T-helper 9 cell (primary cell): ENCODE results near the gene FCHO2.

Experiments used
- DNase-seq: peaks from one replicate; pipeline ENCODE4 v3.0.0-alpha.2; 2020

Gene FCHO2

DNA sequence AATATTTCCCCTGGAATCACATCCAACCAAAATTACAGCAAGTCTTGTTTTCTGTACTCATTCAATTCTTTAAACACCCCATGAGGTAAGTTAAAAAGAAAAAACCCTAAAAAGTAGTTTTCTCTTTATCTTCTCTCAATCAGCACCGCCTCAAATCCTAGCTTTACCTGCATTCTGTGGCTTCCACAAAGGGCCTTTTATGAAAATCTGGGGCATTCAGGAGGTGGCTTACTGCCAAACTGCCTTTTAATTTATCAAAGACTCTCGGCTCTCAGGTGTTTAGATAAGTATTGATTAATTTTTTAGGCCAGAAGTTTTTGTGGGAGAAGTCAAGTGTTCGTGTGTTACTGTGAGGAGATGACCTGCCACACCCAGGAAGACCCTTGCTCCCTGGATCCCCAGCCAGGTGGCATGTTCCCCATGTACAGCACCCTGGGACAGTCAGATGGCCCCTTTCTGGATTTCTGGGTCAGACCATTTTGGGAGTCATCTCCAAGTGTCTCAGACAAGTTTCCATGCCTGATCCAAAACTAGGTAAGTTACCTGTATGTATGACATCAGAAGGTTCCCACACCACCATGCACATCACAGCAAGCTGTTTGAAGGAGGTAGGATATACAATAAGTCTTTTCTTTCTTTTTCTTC is 158.3 kb downstream of the FCHO2 start:
- DNase-seq = no peak

- no peak for DNase-seq
These were observed 159.7 kb downstream of the FCHO2 start for GRCh38 chr5:73115399-73116051.

GRCh38 chr5:73116506-73116905 is 160.7 kb downstream of the FCHO2 start:
- DNase-seq = no peak

- DNase-seq = no peak
These were observed 161.4 kb downstream of the FCHO2 start for GRCh38 chr5:73117088-73117740.

GRCh38 chr5:73118391-73118973 is 162.6 kb downstream of the FCHO2 start:
- DNase-seq = no peak

- no peak for DNase-seq
These were observed 163.8 kb downstream of the FCHO2 start for GRCh38 chr5:73119451-73120157.

- no peak for DNase-seq
These were observed 164.6 kb downstream of the FCHO2 start, which contains the start of gene TMEM171 for GRCh38 chr5:73120222-73121118. TSS of gene TMEM171 (plus strand) at chr5:73120575. CDS start at chr5:73123374, 2,799 bp downstream.

- no peak for DNase-seq
These were observed 165.2 kb downstream of the FCHO2 start for GRCh38 chr5:73121119-73121463.

DNA sequence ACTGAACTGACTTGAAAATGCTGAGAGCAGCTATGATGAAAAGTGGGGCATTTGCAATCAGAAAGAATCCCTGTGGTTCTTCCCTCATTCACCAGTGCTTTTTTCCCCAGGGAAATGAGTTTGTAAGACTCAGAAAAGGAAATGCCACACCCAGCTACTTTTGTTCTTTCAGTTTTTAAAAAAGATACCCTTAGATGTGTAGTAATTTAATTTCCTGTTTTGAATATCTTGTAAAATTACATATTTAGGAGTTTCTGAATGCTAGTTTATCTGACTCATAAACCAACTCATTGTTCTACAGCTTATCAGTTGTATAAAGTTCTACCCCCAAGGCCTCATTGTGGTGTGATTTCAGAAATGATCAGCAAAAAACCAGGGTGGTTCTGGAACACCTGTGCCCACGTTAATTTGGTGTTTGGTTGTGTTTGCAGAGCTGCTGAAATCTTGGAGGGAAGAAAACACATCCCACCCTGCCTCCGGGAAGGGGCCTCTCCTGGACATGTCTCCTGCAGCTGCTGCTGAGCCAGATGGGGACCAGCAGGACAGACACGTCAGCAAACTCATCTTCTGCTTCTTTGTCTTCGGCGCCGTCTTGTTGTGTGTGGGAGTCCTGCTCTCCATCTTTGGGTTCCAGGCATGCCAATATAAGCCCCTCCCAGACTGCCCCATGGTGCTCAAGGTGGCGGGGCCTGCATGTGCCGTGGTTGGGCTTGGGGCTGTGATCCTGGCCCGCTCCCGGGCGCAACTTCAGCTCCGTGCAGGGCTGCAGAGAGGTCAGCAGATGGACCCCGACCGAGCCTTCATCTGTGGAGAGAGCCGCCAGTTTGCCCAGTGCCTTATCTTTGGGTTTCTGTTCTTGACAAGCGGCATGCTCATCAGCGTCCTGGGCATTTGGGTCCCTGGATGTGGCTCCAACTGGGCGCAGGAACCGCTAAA is 167.3 kb downstream of the FCHO2 start:
- no peak for DNase-seq

GRCh38 chr5:73125289-73125688 is 169.4 kb downstream of the FCHO2 start:
- no peak for DNase-seq

- DNase-seq = no peak
These were observed 170.5 kb downstream of the FCHO2 start for GRCh38 chr5:73126381-73126780.

DNA sequence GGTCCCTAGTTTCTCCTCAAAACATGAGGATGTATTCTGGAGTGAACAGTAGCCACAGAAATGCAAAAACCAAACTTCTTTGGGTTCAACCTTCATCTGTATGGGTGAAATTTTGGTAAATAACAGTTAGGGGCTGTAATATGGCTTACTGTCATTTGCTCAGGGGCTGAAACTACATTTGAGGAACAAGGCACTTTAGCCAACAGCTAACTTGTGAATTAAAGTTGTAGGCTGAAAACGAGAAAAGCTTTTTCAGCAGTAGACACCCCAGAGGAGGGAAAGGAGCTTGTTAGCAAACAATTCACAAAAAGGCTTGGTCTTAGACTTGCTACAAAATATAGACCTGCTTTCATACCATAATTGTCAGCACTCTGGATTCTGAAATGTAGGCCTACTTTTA is 171.1 kb downstream of the FCHO2 start:
- no peak for DNase-seq

DNA sequence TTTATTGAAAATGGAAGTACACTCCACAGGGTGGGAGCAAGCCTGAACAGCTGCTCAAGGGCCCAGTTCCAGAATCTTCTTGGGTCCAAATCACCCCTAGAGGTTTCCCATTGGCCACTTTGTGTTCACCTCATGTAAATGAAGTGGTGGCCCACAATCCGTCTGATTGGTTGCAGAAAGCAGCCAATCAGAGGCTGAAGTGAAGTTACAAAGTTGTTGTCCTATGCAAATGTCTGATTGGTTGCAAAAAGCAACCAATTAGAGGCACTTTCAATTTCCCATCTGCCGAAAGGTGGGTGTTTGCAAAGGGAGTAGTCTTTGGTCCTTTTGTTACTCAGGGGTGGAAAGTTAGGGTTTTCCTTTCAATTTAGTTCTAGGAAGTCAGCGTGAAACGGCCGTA is 173.3 kb downstream of the FCHO2 start:
- no peak for DNase-seq

DNA sequence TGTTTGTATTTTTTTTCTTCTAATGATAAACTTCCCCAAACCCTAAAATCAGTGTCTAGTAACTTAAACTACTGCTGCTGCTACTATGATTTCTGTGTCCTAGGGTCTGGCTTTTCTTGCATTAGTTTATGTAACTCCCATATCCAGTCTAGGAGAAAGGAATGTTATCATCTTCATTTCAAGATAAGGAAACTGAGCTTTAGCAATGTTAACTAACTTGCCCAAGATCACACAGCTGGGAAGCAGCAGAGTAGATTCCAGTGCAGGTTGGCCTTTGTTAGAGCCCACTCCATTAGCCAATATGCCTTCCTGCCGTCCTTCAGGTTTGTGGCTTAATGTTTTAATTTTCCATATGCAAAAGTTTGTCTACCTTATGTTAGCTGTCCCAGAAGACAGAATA is 175.0 kb downstream of the FCHO2 start:
- DNase-seq = no peak

DNA sequence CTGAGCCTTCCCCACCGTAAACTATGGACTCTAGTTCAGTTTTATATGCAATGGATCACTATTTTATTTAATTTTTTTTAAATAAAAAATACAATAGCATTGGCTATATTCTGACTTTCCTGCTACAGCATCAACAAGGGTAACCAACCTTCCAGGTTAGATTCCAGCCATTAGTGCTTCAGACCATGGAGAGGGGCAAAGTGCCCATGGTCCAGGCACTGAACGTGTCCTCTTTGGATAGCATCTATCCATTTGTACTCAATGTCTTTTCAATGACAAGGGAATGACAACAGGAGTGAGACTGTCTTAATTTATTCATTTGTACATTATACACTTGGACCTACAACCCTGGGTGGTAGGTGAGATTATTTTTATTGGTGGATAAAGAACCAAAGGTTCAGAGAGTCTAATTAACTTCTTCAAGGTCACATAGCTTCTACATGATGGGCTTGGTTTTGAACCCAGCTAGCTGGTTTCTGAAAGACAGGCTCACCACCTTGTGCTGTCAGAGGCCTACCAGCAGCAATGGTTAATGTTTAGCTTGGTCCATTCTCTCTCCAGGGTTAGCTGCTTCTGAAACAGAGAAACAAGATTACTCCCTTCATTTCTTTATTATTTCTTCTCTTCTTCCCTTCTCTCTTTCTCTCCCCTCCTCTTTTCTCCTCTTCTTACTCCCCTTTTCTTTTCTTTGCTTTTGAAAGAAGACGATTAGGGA is 176.0 kb downstream of the FCHO2 start:
- no peak for DNase-seq

- DNase-seq = no peak
These were observed 176.9 kb downstream of the FCHO2 start for GRCh38 chr5:73132759-73133158.

GRCh38 chr5:73135021-73135420 is 179.2 kb downstream of the FCHO2 start:
- no peak for DNase-seq

DNA sequence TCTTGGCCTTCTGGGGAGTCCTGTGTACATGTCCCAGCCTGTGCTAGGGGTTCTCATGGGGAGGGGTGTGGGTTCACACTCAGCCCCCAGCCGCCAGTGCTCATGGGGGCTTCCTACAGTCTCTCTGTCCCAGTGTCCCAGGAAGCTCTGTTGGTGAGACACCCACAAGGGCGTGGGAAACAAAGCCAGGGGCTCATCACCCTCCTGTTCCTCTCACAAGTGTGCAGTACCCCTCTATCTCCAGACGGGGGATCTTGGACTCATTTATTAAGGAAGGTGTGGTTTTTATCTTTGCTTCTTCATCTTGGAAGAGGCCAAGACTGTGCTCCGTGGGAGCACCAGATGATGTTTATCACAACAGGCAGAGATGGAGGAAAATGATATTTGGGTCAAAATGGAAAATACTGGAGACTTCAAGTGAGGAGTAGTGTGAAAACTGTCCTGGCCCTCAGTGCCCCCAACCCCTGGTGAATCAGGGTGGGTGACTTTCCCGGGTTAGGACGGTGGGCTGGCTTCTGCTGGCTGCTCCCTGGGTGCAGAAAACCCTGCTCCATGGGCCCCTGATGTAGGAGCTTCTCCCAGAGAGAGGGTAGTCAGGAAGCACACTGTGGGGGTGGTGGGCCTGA is 179.7 kb downstream of the FCHO2 start:
- no peak for DNase-seq

- DNase-seq = no peak
These were observed 180.3 kb downstream of the FCHO2 start for GRCh38 chr5:73136055-73136562.
